Vagina (tissue), 2 donors: Measurements from ENCODE around the gene PHKB.

Experiments
- POLR2AphosphoS5 ChIP-seq, 2 donors: sonication (generic); formaldehyde crosslinking; IDR thresholded peaks; one replicate each; pipeline ENCODE4 v1.9.0; 2017; ENCODE audit warnings: antibody characterized with exemption in 2 of 2, mild to moderate bottlenecking in 2 of 2, low read depth in 1 of 2; ENCODE audit not compliant: insufficient read depth in 1 of 2
- TF ChIP-seq, protein P1 (sequence below), 3 experiments: fragments of 450-650 bp in 2 of 3; fragments of 200-600 bp in 1 of 3; sonication (generic) in 1 of 3; IDR thresholded peaks; one replicate each; pipeline ENCODE4 v1.5.1; 2017 to 2019; ENCODE audit warnings: antibody characterized with exemption in 3 of 3, mild to moderate bottlenecking in 2 of 3, moderate library complexity in 2 of 3

DNA sequence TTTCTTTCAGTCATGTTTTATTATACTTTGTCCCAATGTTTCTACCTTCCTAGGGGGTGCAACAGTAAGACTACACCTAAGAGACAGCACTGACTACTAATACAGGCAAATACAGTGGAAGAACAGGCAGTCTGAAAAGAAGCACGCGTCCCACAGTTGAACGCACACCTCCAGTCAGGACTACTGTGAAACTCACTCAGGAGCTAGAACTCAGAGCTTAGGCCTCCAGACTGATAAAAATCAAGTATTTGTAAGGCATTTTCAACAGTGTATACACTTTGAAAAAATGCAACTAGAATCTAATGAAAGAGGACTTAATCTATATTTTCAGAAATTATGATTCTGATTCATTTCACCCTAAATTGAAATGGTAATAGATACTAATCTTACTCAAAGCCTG lies 14.7 kb upstream of the PHKB start:
- TF ChIP-seq, protein P1, sequence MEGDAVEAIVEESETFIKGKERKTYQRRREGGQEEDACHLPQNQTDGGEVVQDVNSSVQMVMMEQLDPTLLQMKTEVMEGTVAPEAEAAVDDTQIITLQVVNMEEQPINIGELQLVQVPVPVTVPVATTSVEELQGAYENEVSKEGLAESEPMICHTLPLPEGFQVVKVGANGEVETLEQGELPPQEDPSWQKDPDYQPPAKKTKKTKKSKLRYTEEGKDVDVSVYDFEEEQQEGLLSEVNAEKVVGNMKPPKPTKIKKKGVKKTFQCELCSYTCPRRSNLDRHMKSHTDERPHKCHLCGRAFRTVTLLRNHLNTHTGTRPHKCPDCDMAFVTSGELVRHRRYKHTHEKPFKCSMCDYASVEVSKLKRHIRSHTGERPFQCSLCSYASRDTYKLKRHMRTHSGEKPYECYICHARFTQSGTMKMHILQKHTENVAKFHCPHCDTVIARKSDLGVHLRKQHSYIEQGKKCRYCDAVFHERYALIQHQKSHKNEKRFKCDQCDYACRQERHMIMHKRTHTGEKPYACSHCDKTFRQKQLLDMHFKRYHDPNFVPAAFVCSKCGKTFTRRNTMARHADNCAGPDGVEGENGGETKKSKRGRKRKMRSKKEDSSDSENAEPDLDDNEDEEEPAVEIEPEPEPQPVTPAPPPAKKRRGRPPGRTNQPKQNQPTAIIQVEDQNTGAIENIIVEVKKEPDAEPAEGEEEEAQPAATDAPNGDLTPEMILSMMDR (IDR thresholded peaks at IDR 0.05), result no peak
- no peak for TF ChIP-seq POLR2AphosphoS5 (IDR thresholded peaks at IDR 0.05; ENCODE audit: insufficient read depth in 1 of 2, low read depth in 1 of 2)
